Neuron (in vitro differentiated cells): Measurements from ENCODE around the gene PYURF.

Source experiments
- H2AFZ ChIP-seq: one replicate; pipeline ENCODE4 v1.6.1; 2013; ENCODE audit warnings: low read depth, mild to moderate bottlenecking, inconsistent platforms, low read length, moderate library complexity
- H3K27me3 ChIP-seq: one replicate; pipeline ENCODE4 v1.6.1; 2013; ENCODE audit warnings: low read length; ENCODE audit not compliant: insufficient read depth
- H3K36me3 ChIP-seq: one replicate; pipeline ENCODE4 v1.6.1; 2013; ENCODE audit warnings: low read length; ENCODE audit not compliant: insufficient read depth
- H3K4me1 ChIP-seq: one replicate; pipeline ENCODE4 v1.6.1; 2013; ENCODE audit warnings: low read length; ENCODE audit not compliant: insufficient read depth
- H3K4me3 ChIP-seq: 2 replicates; pipeline ENCODE4 v1.5.1; 2013; ENCODE audit warnings: mild to moderate bottlenecking, low read length, moderate library complexity
- H3K9me3 ChIP-seq: one replicate; pipeline ENCODE4 v1.6.1; 2013; ENCODE audit warnings: low read length

Gene PYURF

DNA sequence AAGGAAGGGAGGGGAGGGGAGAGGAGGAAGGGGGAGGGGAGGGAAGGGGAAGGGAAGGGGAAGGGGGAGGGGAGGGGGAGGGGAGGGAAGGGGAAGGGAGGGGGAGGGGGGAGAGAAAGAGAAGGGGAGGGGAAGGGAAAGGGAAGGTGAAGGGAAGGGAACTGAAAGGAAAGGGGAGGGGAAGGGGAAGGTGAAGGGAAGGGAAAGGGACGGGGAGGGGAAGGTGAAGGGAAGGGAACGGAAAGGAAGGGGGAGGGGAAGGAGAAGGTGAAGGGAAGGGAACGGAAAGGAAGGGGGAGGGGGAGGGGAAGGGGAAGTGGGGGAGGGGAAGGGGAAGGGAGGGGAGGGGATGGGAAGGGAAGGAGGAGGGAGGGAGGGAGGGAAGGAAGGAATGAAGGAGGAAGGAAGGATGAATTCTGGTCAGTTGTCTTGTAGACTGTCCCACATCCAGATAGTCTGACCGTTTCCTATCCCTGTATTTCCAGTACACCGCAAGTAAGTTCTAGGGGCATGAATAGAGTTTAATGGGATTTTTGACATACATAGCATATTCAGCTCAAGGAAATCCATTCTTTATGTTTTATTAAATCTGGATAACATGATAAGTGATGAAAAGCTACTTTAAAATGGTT, 46.2 kb downstream of the PYURF start:
- Histone ChIP-seq H2AFZ (no peak overlapping the region), H3K4me3 (no peak overlapping the region), H3K27me3 (no peaks in the 10 kb centered on the region), H3K9me3 (no peaks in the 10 kb centered on the region), H3K4me1 (no peaks in the 10 kb centered on the region), H3K36me3 (no peaks in the 10 kb centered on the region)
